GM21619 (cell line): ENCODE data around the gene ZNF234.
"Not testable (repeated sequence)": the region's sequence is repeated elsewhere in the genome, so short reads cannot be mapped to it uniquely, and the experiment has no call there.

ENCODE experiments used
- ATAC-seq: cut with Tn5 transposase; IDR thresholded peaks from one replicate; pipeline ENCODE4 v1.9.1; 2021; ENCODE audit not compliant: unreplicated experiment

ZNF234 gene

GRCh38 chr19:44180968-44181367 is 39.6 kb downstream of the ZNF234 start:
- no peak for ATAC-seq

DNA sequence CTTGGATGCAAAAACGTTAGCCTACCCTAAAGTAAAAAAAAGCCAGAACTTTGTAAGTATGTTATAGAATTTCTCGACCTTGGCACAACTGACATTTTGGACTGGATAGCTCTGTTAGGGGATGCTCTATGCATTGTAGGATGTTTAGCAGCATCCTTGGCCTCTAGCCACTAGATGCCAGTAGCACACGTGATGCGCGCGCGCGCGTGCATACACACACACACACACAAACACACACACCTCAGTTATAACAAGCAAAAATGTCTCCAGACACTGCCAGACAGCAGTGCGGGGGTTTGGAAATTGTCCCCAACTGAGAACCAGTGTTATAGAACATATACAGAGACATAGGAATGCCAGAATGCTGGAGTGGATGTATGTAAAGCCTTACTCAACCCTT is 40.8 kb downstream of the ZNF234 start:
- ATAC-seq = no peak

DNA sequence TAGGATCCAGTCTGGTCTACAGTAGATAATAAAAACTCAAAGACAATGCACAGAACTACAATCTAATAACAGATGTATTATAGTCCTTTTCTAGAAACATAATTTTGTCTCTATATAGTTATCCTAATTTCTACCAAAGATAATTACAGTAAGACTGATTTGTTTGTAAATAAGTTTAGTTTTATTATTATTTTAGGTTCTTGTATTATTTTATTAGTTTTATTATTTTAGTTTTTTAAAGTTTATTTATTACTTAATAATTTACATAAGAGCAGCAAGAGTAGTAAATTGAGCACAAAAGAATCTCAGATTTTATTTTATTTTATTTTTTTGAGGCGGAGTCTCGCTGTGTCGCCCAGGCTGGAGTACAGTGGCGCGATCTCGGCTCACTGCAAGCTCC is 48.7 kb downstream of the ZNF234 start:
- ATAC-seq = no peak

- ATAC-seq = no peak
Measured at GRCh38 chr19:44192127-44192526, 50.8 kb downstream of the ZNF234 start.

DNA sequence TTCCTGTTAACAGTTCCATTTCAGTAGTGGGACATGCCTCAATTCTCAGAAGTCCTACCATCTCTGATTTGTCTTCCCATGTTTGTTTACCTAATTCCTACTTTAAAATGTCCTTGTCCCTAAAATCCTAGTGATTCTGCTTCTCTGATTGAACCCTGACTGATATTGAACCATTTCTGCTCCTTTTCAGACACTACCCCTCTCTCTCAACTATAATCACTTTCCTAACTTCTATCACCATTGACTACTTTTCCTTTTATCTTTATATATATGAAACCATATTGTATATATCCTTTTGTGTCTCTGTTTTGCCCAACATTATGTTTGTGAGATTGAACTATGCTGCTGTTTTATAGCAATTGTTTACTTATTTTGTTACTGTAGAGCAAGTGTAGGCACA is 55.4 kb downstream of the ZNF234 start:
- ATAC-seq = no peak

GRCh38 chr19:44202470-44202869 is 61.1 kb downstream of the ZNF234 start:
- ATAC-seq = no peak

DNA sequence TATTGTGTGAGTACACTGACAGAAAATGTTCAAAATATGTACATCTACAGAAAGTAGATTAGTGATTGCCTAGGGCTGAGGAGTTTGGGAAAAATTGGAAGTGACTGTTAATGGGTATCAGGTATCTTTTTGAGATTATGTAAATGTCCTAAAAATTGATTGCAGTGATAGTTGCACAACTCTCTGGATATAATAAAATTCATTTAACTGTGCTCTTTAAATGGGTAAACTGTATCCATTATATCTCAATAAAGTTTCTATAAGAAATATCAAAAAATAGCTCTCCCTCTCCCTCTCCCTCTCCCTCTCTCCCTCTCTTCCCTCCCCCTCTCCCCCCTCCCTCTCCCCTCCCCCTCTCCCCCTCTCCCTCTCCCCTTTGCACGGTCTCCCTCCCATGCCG is 61.6 kb downstream of the ZNF234 start:
- ATAC-seq = no peak

- ATAC-seq = not testable (repeated sequence)
Measured at GRCh38 chr19:44203877-44204276, 62.5 kb downstream of the ZNF234 start.

DNA sequence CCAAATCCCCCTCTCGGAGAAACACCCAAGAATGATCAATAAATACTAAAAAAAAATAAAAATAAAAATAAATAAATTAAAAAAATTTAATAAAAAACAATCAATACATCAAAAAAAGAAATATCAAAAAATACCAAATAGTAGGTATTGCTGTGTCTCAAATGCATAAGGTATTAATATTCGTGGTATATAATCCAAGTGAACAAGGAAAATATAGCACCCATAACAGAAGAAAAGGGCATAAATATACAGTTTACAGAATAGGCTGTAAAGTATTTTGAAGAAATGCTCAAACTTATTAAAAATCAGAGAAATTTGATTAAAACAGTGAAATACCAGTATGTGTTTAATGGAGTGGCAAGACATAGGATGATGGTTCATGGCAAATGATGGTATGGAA is 63.4 kb downstream of the ZNF234 start:
- ATAC-seq = no peak

GRCh38 chr19:44207126-44207803 is 65.9 kb downstream of the ZNF234 start:
- peak; percentile 84 for ATAC-seq
